CD4-positive, CD25-positive, alpha-beta regulatory T cell (primary cell): Measurements from ENCODE around the gene SLC25A48. TPM values are rescaled to one million over a fixed set of nuclear protein-coding genes. Genes with fewer than 3 reads are reported as not detected.

Source experiments
- polyA plus RNA-seq, 4 donors: library from polyadenylated mRNA; unstranded; fragments of 300-500 nt; fragmentation: Illumina TruSeq; gene quantifications; one replicate each; pipeline ENCODE4 v1.2.3, GENCODE V29; 2021
- total RNA-seq: library from RNA; stranded (reverse); gene quantifications from one replicate; pipeline ENCODE4 v1.2.3, GENCODE V29; 2022

The SLC25A48 gene
- total and polyA plus RNA-seq, 5 donors from 2014 or later, result not detected

Other genes starting within 250 kb of the SLC25A48 start
- gene IL9, start 61.2 kb downstream of the SLC25A48 start, total RNA-seq, result not detected
- not detected for gene IL9, start 61.2 kb downstream of the SLC25A48 start, polyA plus RNA-seq
- not detected for gene LECT2, start 120.3 kb downstream of the SLC25A48 start, total RNA-seq
- not detected for gene LECT2, start 120.3 kb downstream of the SLC25A48 start, polyA plus RNA-seq
- 3.7 TPM for gene TGFBI, start 194.3 kb downstream of the SLC25A48 start, total RNA-seq
- gene TGFBI, start 194.3 kb downstream of the SLC25A48 start, polyA plus RNA-seq, result 1 to 10 TPM; 1.5 to 2.5 (median 2.1) TPM